Tibial nerve (tissue), 4 donors: ENCODE results near the gene PARD3B.

ENCODE experiments used
- CTCF ChIP-seq, 5 experiments: fragments of 200-600 bp in 3 of 5; fragments of 450-650 bp in 2 of 5; sonication (generic) in 3 of 5; IDR thresholded peaks; one replicate each; pipeline ENCODE4 v1.5.1; 2016 to 2019; ENCODE audit warnings: antibody characterized with exemption in 5 of 5, mild to moderate bottlenecking in 3 of 5, moderate library complexity in 2 of 5
- EP300 ChIP-seq, 2 donors: sonication (generic); formaldehyde crosslinking; IDR thresholded peaks; one replicate each; pipeline ENCODE4 v1.6.1; 2017; ENCODE audit warnings: antibody characterized with exemption in 2 of 2, mild to moderate bottlenecking in 1 of 2
- POLR2A ChIP-seq, 2 donors: fragments of 450-650 bp; IDR thresholded peaks; one replicate each; pipeline ENCODE4 v1.6.1; 2017; ENCODE audit warnings: antibody characterized with exemption in 2 of 2, mild to moderate bottlenecking in 2 of 2, moderate library complexity in 2 of 2

DNA sequence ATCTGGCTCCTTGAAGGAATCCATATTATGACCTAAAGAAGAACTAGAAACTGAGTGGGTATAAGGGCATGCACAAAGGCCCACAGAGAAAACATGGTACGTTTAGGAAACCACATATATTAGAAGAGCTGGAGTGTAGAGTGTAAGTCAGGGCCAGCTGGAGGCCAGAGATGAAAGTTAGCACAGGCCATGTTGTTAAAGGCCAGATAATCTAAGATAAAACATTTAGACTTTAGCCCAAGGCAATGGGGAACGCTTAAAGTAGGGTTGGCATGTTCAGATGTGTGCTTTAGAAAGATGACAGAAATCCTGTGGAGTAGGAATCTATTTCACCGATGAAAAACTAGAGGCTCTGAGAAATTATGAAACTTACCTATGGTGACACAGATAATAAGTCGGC, 907.9 kb downstream of the PARD3B start:
- TF ChIP-seq CTCF (IDR thresholded peaks at IDR 0.05) (no peak), POLR2A (IDR thresholded peaks at IDR 0.05) (no peak), EP300 (IDR thresholded peaks at IDR 0.05) (no peak)
